ENCODE measurements around the gene PRDM16. TPM values are rescaled to one million over a fixed set of nuclear protein-coding genes. Genes with fewer than 3 reads are reported as not detected.

The PRDM16 gene
- polyA plus RNA-seq, 2 donors, result 0.15 to 0.28 TPM

DNA sequence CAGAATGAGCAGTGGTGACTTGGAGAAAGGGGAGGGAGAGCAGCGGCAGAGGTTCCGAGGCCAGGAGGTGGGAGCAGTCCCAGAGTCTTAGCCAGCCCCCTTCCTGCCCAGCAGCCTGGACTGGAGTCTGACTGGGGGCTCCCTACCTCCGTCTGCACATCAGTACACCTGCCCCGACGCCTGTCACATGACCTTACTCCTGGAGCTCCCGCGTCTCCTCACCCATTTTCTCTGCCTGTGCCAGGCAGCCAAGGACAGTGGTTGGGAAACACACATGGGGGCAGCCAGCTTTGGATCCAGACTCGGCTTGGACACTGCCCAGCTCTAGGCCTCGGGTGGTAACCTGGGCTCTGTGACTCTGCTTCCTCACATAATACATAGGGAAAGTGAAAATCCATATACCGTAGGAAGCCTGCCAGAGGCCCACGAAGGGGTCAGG lies 30.9 kb upstream of the PRDM16 start:
- no peaks in the 10 kb centered on the region for H3K9me3 ChIP-seq (ENCODE audit: control insufficient read depth in 2 of 2, insufficient read depth in 1 of 2, low read depth in 1 of 2, low read length in 1 of 2)
- WGBS, 2 donors, result 65 to 71% methylated on average over 11 of the region's 11 CpGs
- H3K27ac ChIP-seq (ENCODE audit: low read depth in 2 of 2, low read length in 1 of 2), result no peak overlapping the region
- peaks cover 0 to 3% of the 10 kb centered on the region in 2 donors for H3K4me1 ChIP-seq (ENCODE audit: control insufficient read depth in 2 of 2, insufficient read depth in 2 of 2, low read length in 1 of 2)
- no peaks in the 10 kb centered on the region for H3K36me3 ChIP-seq (ENCODE audit: control insufficient read depth in 2 of 2, insufficient read depth in 2 of 2, low read length in 1 of 2)
- H3K27me3 ChIP-seq (ENCODE audit: control insufficient read depth in 1 of 2, insufficient read depth in 2 of 2, low read length in 2 of 2), result peaks cover 0 to 5% of the 10 kb centered on the region in 2 donors
- no peak overlapping the region for H3K4me3 ChIP-seq (ENCODE audit: low read depth in 1 of 2, low read length in 2 of 2)

DNA sequence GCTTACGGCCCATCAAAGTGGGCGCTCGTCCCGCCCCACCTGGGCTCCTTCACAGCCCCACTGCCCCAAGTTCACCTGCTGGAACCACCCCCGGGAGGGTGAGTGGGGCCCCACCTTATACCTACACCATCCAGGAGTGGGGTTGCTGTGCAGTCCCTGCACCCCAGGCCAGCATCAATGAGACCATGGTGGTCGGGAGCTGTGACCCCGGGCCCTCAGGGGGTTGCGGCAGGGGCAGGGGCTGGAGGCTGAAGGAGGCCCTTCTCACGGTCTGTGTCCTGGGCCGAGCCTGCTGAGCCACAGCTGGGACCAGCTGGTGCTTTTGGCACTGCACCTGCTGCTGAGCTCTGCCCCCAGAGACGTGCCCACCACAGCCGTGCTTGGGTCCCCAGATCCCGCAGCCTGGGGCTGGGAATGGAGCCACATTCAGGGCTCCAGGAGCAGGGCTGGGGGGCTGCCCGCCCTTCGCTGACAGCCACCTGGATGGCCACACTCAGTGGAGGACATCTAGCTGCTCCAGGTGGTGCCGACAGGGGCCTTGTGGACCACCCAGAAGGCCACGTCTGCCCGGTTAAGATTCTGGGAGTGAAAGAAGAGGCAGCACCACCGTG lies 30.3 kb upstream of the PRDM16 start:
- H3K27me3 ChIP-seq (ENCODE audit: control insufficient read depth in 1 of 2, insufficient read depth in 2 of 2, low read length in 2 of 2), result peaks cover 0 to 5% of the 10 kb centered on the region in 2 donors
- H3K4me1 ChIP-seq (ENCODE audit: control insufficient read depth in 2 of 2, insufficient read depth in 2 of 2, low read length in 1 of 2), result peaks cover 0 to 3% of the 10 kb centered on the region in 2 donors
- 71% methylated on average over 19 of the region's 19 CpGs for WGBS, 2 donors
- no peak overlapping the region for H3K27ac ChIP-seq (ENCODE audit: low read depth in 2 of 2, low read length in 1 of 2)
- no peaks in the 10 kb centered on the region for H3K36me3 ChIP-seq (ENCODE audit: control insufficient read depth in 2 of 2, insufficient read depth in 2 of 2, low read length in 1 of 2)
- no peak overlapping the region for H3K4me3 ChIP-seq (ENCODE audit: low read depth in 1 of 2, low read length in 2 of 2)
- no peaks in the 10 kb centered on the region for H3K9me3 ChIP-seq (ENCODE audit: control insufficient read depth in 2 of 2, insufficient read depth in 1 of 2, low read depth in 1 of 2, low read length in 1 of 2)

DNA sequence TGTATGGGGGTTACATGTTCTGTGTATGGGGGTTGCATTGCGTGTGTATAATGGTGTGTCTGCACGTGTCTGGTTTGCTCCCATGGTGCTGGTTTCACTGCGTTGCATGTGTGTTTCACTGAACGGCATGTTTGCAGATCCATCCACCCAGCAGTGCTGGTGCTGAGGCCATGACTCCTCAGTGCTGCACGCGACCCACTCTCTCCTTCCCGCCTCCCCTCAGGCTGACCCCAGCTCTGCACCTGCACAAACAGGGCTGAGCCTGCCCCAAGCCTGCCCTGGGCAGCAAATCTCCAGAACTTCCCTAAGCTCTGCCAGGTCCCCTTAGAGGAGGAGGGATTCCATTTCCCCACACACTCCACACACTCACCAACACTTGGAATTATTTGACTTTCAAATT lies 29.0 kb upstream of the PRDM16 start:
- Histone ChIP-seq H3K9me3 (ENCODE audit: control insufficient read depth in 2 of 2, insufficient read depth in 1 of 2, low read depth in 1 of 2, low read length in 1 of 2) (peaks cover 0 to under 1% of the 10 kb centered on the region in 2 donors), H3K36me3 (ENCODE audit: control insufficient read depth in 2 of 2, insufficient read depth in 2 of 2, low read length in 1 of 2) (no peaks in the 10 kb centered on the region), H3K4me3 (ENCODE audit: low read depth in 1 of 2, low read length in 2 of 2) (no peak overlapping the region), H3K4me1 (ENCODE audit: control insufficient read depth in 2 of 2, insufficient read depth in 2 of 2, low read length in 1 of 2) (peaks cover 0 to 3% of the 10 kb centered on the region in 2 donors), H3K27me3 (ENCODE audit: control insufficient read depth in 1 of 2, insufficient read depth in 2 of 2, low read length in 2 of 2) (peaks cover 0 to 5% of the 10 kb centered on the region in 2 donors), H3K27ac (ENCODE audit: low read depth in 2 of 2, low read length in 1 of 2) (no peak overlapping the region)
- 73 to 79% methylated on average over 7 of the region's 7 CpGs for WGBS, 2 donors

DNA sequence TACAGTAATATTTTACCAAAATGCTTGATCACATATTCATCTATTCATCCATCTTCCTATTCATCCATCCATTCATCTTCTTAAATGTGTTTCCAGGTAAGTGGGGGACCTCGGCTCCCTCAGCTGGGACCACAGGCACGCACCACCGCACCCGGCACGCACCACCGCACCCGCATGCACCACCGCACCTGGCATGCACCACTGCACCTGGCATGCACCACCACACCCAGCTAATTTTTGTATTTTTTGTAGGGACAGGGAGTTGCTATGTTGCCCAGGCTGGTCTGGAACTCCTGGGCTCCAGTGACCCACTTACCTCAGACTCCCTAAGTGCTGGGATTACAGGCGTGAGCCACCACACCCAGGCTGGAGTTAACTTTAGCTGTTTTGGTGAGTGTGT lies 26.5 kb upstream of the PRDM16 start:
- H3K4me3 ChIP-seq (ENCODE audit: low read depth in 1 of 2, low read length in 2 of 2), result no peak overlapping the region
- no peaks in the 10 kb centered on the region for H3K36me3 ChIP-seq (ENCODE audit: control insufficient read depth in 2 of 2, insufficient read depth in 2 of 2, low read length in 1 of 2)
- H3K27ac ChIP-seq (ENCODE audit: low read depth in 2 of 2, low read length in 1 of 2), result no peak overlapping the region
- 68 to 70% methylated on average over 9 of the region's 9 CpGs for WGBS, 2 donors
- H3K9me3 ChIP-seq (ENCODE audit: control insufficient read depth in 2 of 2, insufficient read depth in 1 of 2, low read depth in 1 of 2, low read length in 1 of 2), result peaks cover 0 to 3% of the 10 kb centered on the region in 2 donors
- H3K27me3 ChIP-seq (ENCODE audit: control insufficient read depth in 1 of 2, insufficient read depth in 2 of 2, low read length in 2 of 2), result peaks cover 0 to 5% of the 10 kb centered on the region in 2 donors
- peaks cover 0 to 3% of the 10 kb centered on the region in 2 donors for H3K4me1 ChIP-seq (ENCODE audit: control insufficient read depth in 2 of 2, insufficient read depth in 2 of 2, low read length in 1 of 2)

DNA sequence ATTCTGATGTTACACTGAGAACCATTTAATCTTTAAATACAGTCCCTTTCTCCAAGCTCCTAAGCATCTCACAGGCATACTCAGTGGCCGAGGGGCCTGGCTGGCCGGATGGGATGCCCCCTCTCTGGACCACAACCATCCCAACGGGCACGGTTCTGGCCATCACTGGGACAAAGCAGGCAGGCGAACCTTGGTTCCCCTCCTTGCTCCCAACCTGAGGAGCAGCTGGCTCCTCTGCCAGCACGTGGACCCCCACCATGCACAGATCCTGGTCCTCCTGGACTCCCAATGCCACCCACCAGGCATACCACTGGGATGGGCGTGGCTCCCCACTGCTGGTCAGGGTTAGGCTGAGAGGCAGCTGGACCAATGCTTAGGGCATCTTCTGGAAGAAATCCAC lies 19.8 kb upstream of the PRDM16 start:
- 75 to 78% methylated on average over 7 of the region's 7 CpGs for WGBS, 2 donors
- H3K27me3 ChIP-seq (ENCODE audit: control insufficient read depth in 1 of 2, insufficient read depth in 2 of 2, low read length in 2 of 2), result no peaks in the 10 kb centered on the region
- H3K9me3 ChIP-seq (ENCODE audit: control insufficient read depth in 2 of 2, insufficient read depth in 1 of 2, low read depth in 1 of 2, low read length in 1 of 2), result peaks cover 0 to 10% of the 10 kb centered on the region in 2 donors
- no peak overlapping the region for H3K4me3 ChIP-seq (ENCODE audit: low read depth in 1 of 2, low read length in 2 of 2)
- H3K4me1 ChIP-seq (ENCODE audit: control insufficient read depth in 2 of 2, insufficient read depth in 2 of 2, low read length in 1 of 2), result no peaks in the 10 kb centered on the region
- no peak overlapping the region for H3K27ac ChIP-seq (ENCODE audit: low read depth in 2 of 2, low read length in 1 of 2)
- no peaks in the 10 kb centered on the region for H3K36me3 ChIP-seq (ENCODE audit: control insufficient read depth in 2 of 2, insufficient read depth in 2 of 2, low read length in 1 of 2)

DNA sequence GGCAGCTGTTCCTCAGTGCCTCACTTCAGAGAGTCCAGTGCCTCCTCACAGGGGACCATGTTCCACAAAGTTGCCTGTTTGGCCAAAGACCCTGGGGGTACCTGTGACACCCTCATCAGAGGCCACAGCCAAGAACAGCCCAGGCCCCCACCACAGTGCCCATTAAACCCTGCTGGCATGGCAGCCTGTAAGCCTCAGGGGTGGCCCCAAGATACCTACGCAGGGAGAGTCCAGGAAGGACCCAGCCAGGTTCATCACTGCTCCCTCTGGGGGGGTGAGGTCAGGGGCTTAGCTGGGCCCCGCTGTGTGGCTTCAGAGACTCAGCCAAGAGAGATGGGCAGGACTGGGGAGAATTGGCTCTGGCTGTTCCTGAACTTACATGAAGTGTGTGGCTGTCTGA lies 19.1 kb upstream of the PRDM16 start:
- Histone ChIP-seq H3K27ac (ENCODE audit: low read depth in 2 of 2, low read length in 1 of 2) (no peak overlapping the region), H3K27me3 (ENCODE audit: control insufficient read depth in 1 of 2, insufficient read depth in 2 of 2, low read length in 2 of 2) (no peaks in the 10 kb centered on the region), H3K36me3 (ENCODE audit: control insufficient read depth in 2 of 2, insufficient read depth in 2 of 2, low read length in 1 of 2) (no peaks in the 10 kb centered on the region), H3K9me3 (ENCODE audit: control insufficient read depth in 2 of 2, insufficient read depth in 1 of 2, low read depth in 1 of 2, low read length in 1 of 2) (peaks cover 0 to 10% of the 10 kb centered on the region in 2 donors), H3K4me1 (ENCODE audit: control insufficient read depth in 2 of 2, insufficient read depth in 2 of 2, low read length in 1 of 2) (no peaks in the 10 kb centered on the region), H3K4me3 (ENCODE audit: low read depth in 1 of 2, low read length in 2 of 2) (no peak overlapping the region)
- WGBS, 2 donors, result 69 to 79% methylated on average over 2 of the region's 2 CpGs

DNA sequence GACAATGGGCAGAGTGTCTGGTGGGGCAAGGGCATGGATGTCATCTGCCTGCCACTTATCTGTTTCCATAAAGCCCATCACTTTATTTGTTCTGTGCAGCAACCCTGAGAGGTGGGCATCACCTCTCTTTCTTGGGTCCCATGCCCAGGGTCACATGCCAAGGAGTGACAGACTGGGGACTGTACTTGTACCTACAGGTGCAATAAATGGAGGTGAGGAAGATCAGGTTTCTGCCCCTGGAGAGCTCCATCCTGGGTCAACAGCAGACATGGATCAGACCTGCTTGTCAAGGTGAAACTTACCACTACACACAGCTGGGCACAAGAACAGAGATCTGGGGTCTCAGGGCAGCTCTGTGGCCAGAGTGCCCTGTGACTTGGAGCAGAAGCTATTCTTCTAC lies 18.4 kb upstream of the PRDM16 start:
- no peaks in the 10 kb centered on the region for H3K36me3 ChIP-seq (ENCODE audit: control insufficient read depth in 2 of 2, insufficient read depth in 2 of 2, low read length in 1 of 2)
- no peak overlapping the region for H3K27ac ChIP-seq (ENCODE audit: low read depth in 2 of 2, low read length in 1 of 2)
- H3K27me3 ChIP-seq (ENCODE audit: control insufficient read depth in 1 of 2, insufficient read depth in 2 of 2, low read length in 2 of 2), result no peaks in the 10 kb centered on the region
- H3K4me1 ChIP-seq (ENCODE audit: control insufficient read depth in 2 of 2, insufficient read depth in 2 of 2, low read length in 1 of 2), result no peaks in the 10 kb centered on the region
- H3K4me3 ChIP-seq (ENCODE audit: low read depth in 1 of 2, low read length in 2 of 2), result no peak overlapping the region
- H3K9me3 ChIP-seq (ENCODE audit: control insufficient read depth in 2 of 2, insufficient read depth in 1 of 2, low read depth in 1 of 2, low read length in 1 of 2), result peaks cover 0 to 7% of the 10 kb centered on the region in 2 donors

DNA sequence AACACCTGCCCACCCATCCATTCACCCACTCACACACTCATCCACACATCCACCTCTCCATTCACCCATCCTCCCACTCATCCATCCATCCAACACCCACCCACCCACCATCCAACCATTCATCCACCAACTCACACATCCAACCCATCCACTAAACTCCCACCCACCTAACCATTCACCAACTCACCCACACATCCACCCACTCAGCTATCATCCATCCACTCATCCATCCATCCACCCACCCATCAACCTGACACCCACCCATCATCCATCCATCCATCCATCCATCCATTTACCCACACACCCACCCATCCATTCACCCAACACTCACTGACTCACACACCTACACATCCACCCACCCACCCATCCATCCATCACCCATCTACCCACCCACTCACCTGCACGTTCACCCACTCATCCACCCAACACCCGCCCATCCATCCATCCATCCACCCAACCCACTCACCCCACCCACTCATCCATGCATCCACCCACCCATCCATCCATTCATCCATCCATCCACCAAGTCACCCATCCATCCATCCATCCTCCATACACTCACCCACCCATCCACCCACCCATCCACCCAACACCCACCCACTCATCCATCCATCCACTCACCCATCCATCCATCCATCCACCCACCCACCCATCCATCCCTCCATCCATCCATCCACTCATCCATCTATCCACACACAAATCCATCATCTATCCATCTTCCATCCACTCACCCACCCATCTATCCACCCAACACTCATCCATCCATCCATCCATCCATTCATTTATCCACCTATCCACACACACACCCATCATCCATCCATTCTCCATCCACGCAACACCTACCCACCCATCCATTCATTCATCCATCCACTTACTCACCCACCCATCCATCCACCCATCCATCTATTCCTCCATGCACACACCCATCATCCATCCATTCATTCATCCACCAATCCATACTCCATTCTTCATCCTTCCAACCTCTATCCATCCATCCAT lies 17.4 kb upstream of the PRDM16 start:
- WGBS, 2 donors, result 79 to 88% methylated on average over 3 of the region's 3 CpGs
- Histone ChIP-seq H3K36me3 (ENCODE audit: control insufficient read depth in 2 of 2, insufficient read depth in 2 of 2, low read length in 1 of 2) (no peaks in the 10 kb centered on the region), H3K27me3 (ENCODE audit: control insufficient read depth in 1 of 2, insufficient read depth in 2 of 2, low read length in 2 of 2) (no peaks in the 10 kb centered on the region)

DNA sequence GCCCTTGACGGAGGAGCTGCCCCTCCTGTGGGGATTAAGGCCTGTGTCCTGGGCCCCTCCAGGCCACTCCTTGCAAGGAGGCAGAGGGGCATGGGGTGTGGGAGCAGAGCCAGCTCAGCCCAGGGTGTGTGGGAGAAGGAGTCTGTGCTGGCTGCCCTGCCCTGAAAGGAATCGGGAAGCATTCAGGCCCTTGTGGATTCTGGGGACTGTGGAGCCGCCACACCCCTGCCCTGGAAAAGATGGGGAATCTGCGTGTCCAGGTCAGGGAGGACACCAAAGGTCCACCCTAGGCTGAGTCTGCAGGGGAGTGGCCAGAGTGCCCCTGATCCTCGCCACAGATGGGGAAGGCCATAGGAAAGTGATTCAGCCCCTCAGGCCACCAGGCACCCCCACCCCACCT lies 16.5 kb upstream of the PRDM16 start:
- Histone ChIP-seq H3K9me3 (ENCODE audit: control insufficient read depth in 2 of 2, insufficient read depth in 1 of 2, low read depth in 1 of 2, low read length in 1 of 2) (peaks cover 0 to 7% of the 10 kb centered on the region in 2 donors), H3K4me3 (ENCODE audit: low read depth in 1 of 2, low read length in 2 of 2) (no peak overlapping the region), H3K36me3 (ENCODE audit: control insufficient read depth in 2 of 2, insufficient read depth in 2 of 2, low read length in 1 of 2) (no peaks in the 10 kb centered on the region), H3K27me3 (ENCODE audit: control insufficient read depth in 1 of 2, insufficient read depth in 2 of 2, low read length in 2 of 2) (no peaks in the 10 kb centered on the region), H3K27ac (ENCODE audit: low read depth in 2 of 2, low read length in 1 of 2) (no peak overlapping the region), H3K4me1 (ENCODE audit: control insufficient read depth in 2 of 2, insufficient read depth in 2 of 2, low read length in 1 of 2) (no peaks in the 10 kb centered on the region)
- WGBS, 2 donors, result 89 to 91% methylated on average over 4 to 5 of the region's 5 CpGs

More for the DNA sequence above, 17.4 kb upstream of the PRDM16 start:
- Histone ChIP-seq H3K4me3 (ENCODE audit: low read depth in 1 of 2, low read length in 2 of 2) (no peak overlapping the region), H3K27ac (ENCODE audit: low read depth in 2 of 2, low read length in 1 of 2) (no peak overlapping the region), H3K9me3 (ENCODE audit: control insufficient read depth in 2 of 2, insufficient read depth in 1 of 2, low read depth in 1 of 2, low read length in 1 of 2) (peaks cover 0 to 7% of the 10 kb centered on the region in 2 donors), H3K4me1 (ENCODE audit: control insufficient read depth in 2 of 2, insufficient read depth in 2 of 2, low read length in 1 of 2) (no peaks in the 10 kb centered on the region)

All from esophagus (tissue), 2 donors.